Common myeloid progenitor, CD34-positive (primary cell): Measurements from ENCODE around the gene SLX9.

Source experiments
- CTCF ChIA-PET: fragments of 350-600 bp; sonication (Branson Sonifier 250); formaldehyde crosslinking; loops from one replicate; lab custom pipeline; 2021; ENCODE audit warnings: antibody characterized with exemption; lab: Charles Lee
- POLR2A ChIA-PET: fragments of 350-600 bp; sonication (Branson Sonifier 250); formaldehyde crosslinking; loops from one replicate; lab custom pipeline; 2021; ENCODE audit warnings: antibody characterized with exemption; lab: Charles Lee
- DNase-seq, 3 donors: peaks; one replicate each; pipeline versions ENCODE4 v3.0.0 to v3.0.0-alpha.2; 2013
- H3K27ac ChIP-seq, 2 experiments: 1 replicate in 1 of 2; 2 replicates in 1 of 2; pipeline ENCODE4 v1.7.0; 2013; ENCODE audit warnings: inconsistent platforms in 2 of 2, low read length in 2 of 2, mild to moderate bottlenecking in 2 of 2, low read depth in 1 of 2, moderate library complexity in 1 of 2; ENCODE audit not compliant: severe bottlenecking in 2 of 2, insufficient read depth in 1 of 2, poor library complexity in 1 of 2
- H3K27me3 ChIP-seq, 5 experiments: replicated peaks in 2 of 5; 1 replicate in 3 of 5; 2 replicates in 2 of 5; pipeline versions ENCODE4 v1.6.1 to v1.7.0; 2013; ENCODE audit warnings: low read length in 4 of 5, mild to moderate bottlenecking in 2 of 5, moderate library complexity in 2 of 5, inconsistent platforms in 1 of 5; ENCODE audit not compliant: insufficient read depth in 5 of 5, control insufficient read depth in 4 of 5
- H3K36me3 ChIP-seq, 4 experiments: 1 replicate in 2 of 4; 2 replicates in 2 of 4; pipeline versions ENCODE4 v1.6.1 to v1.7.0; 2013; ENCODE audit warnings: low read length in 3 of 4, control low read depth in 1 of 4, mild to moderate bottlenecking in 1 of 4; ENCODE audit not compliant: control insufficient read depth in 4 of 4, insufficient read depth in 4 of 4
- H3K4me1 ChIP-seq, 4 experiments: 1 replicate in 3 of 4; 2 replicates in 1 of 4; pipeline versions ENCODE4 v1.6.1 to v1.7.1; 2013; ENCODE audit warnings: low read length in 3 of 4, mild to moderate bottlenecking in 3 of 4, control low read depth in 1 of 4, inconsistent platforms in 1 of 4, moderate library complexity in 1 of 4; ENCODE audit not compliant: control insufficient read depth in 4 of 4, insufficient read depth in 4 of 4; ENCODE audit errors: control extremely low read depth in 1 of 4
- H3K4me3 ChIP-seq, 7 experiments: 1 replicate in 4 of 7; 2 replicates in 3 of 7; pipeline versions ENCODE4 v1.5.1 to v1.7.0; 2013; ENCODE audit warnings: mild to moderate bottlenecking in 7 of 7, low read length in 6 of 7, moderate library complexity in 6 of 7, inconsistent platforms in 2 of 7, low read depth in 2 of 7, control low read depth in 1 of 7; ENCODE audit not compliant: insufficient read depth in 4 of 7, control insufficient read depth in 1 of 7; ENCODE audit errors: extremely low read depth in 1 of 7
- H3K9me3 ChIP-seq, 5 experiments: 1 replicate in 4 of 5; 2 replicates in 1 of 5; pipeline versions ENCODE4 v1.6.1 to v1.7.1; 2013; ENCODE audit warnings: low read length in 4 of 5, mild to moderate bottlenecking in 2 of 5, inconsistent platforms in 1 of 5, low read depth in 1 of 5, moderate library complexity in 1 of 5; ENCODE audit not compliant: control insufficient read depth in 4 of 5, insufficient read depth in 2 of 5; ENCODE audit errors: control extremely low read depth in 1 of 5
- WGBS: methylation state at CpG from one replicate; pipeline ENCODE4 v1.1.5; 2013; ENCODE audit not compliant: insufficient coverage; 5-methylcytosine and 5-hydroxymethylcytosine counted together

Gene SLX9

GRCh38 chr21:44931137-44931500, 8.7 kb upstream of the SLX9 start:
- no peaks in the 10 kb centered on the region for H3K9me3 ChIP-seq
- peaks cover 1 to 65% (median 61%) of the 10 kb centered on the region in 4 experiments for H3K4me1 ChIP-seq
- WGBS: 0% methylated on average over 13 of the region's 19 CpGs
- ChIA-PET POLR2A (no interaction called here), CTCF (interaction anchor here (0.9 to 3.7 kb wide), 8 partner anchors 14 to 207 kb away, joined by 3 to 42 read pairs (median 9); no protein-coding TSS in a partner anchor)
- no peak overlapping the region for H3K27ac ChIP-seq
- peak overlapping the region in 6 of 7 experiments; percentile 15 to 73 (median 52) for H3K4me3 ChIP-seq
- H3K36me3 ChIP-seq: no peaks in the 10 kb centered on the region
- DNase-seq: peak in 1 of 3 donors; percentile 38
- H3K27me3 ChIP-seq: peaks cover 0 to 2% (median 0%) of the 10 kb centered on the region in 5 experiments

- POLR2A ChIA-PET: no interaction called here
- Histone ChIP-seq H3K4me1 (peaks cover under 1 to 59% (median 54%) of the 10 kb centered on the region in 4 experiments), H3K4me3 (peak overlapping the region in 6 of 7 experiments; percentile 29 to 73 (median 54)), H3K9me3 (no peaks in the 10 kb centered on the region), H3K36me3 (no peaks in the 10 kb centered on the region), H3K27ac (no peak overlapping the region), H3K27me3 (peaks cover 0 to 2% (median 0%) of the 10 kb centered on the region in 5 experiments)
- no peak for DNase-seq
- 1% methylated on average over 49 of the region's 78 CpGs for WGBS
- CTCF ChIA-PET: interaction anchor here (0.7 to 3.7 kb wide), 18 partner anchors 12 to 206 kb away, joined by 3 to 42 read pairs (median 6); no protein-coding TSS in a partner anchor
Measured at GRCh38 chr21:44931501-44932407, 8.1 kb upstream of the SLX9 start.

- under 1% methylated on average over 63 of the region's 68 CpGs for WGBS
- Histone ChIP-seq H3K9me3 (no peaks in the 10 kb centered on the region), H3K4me3 (peak overlapping the region in 6 of 7 experiments; percentile 29 to 73 (median 54)), H3K36me3 (no peaks in the 10 kb centered on the region), H3K27ac (no peak overlapping the region), H3K4me1 (peaks cover 0 to 51% (median 46%) of the 10 kb centered on the region in 4 experiments), H3K27me3 (peaks cover 0 to 2% (median 0%) of the 10 kb centered on the region in 5 experiments)
- ChIA-PET CTCF (interaction anchor here (0.7 to 3.7 kb wide), 20 partner anchors 9 to 139 kb away, joined by 3 to 42 read pairs (median 6); no protein-coding TSS in a partner anchor), POLR2A (no interaction called here)
- peak in 2 of 3 donors; percentile 51 to 57 for DNase-seq
Measured at GRCh38 chr21:44932408-44933181, 7.2 kb upstream of the SLX9 start.

- no peaks in the 10 kb centered on the region for H3K9me3 ChIP-seq
- peaks cover 0 to 2% (median 0%) of the 10 kb centered on the region in 5 experiments for H3K27me3 ChIP-seq
- no peaks in the 10 kb centered on the region for H3K36me3 ChIP-seq
- H3K4me3 ChIP-seq: peak overlapping the region in 1 of 7 experiments; percentile 59
- H3K4me1 ChIP-seq: peaks cover 0 to 43% (median 38%) of the 10 kb centered on the region in 4 experiments
- DNase-seq: no peak
- no peak overlapping the region for H3K27ac ChIP-seq
- POLR2A ChIA-PET: no interaction called here
- CTCF ChIA-PET: interaction anchor here (0.7 to 3.7 kb wide), 18 partner anchors 8 to 205 kb away, joined by 3 to 42 read pairs (median 6); no protein-coding TSS in a partner anchor
- 77% methylated on average over 24 of the region's 25 CpGs for WGBS
Measured at GRCh38 chr21:44933199-44933917, 6.5 kb upstream of the SLX9 start.

- H3K27ac ChIP-seq: no peak overlapping the region
- POLR2A ChIA-PET: no interaction called here
- peaks cover 0 to 2% (median 0%) of the 10 kb centered on the region in 5 experiments for H3K27me3 ChIP-seq
- DNase-seq: no peak
- no peak overlapping the region for H3K4me3 ChIP-seq
- peaks cover 0 to 43% (median 38%) of the 10 kb centered on the region in 4 experiments for H3K4me1 ChIP-seq
- CTCF ChIA-PET: interaction anchor here (0.9 to 3.7 kb wide), 14 partner anchors 8 to 204 kb away, joined by 3 to 42 read pairs (median 4); partner anchors contain the start of gene UBE2G2
- no peaks in the 10 kb centered on the region for H3K36me3 ChIP-seq
- 98% methylated on average over 5 of the region's 6 CpGs for WGBS
- no peaks in the 10 kb centered on the region for H3K9me3 ChIP-seq
Measured at GRCh38 chr21:44933918-44934260, 5.9 kb upstream of the SLX9 start.

GRCh38 chr21:44934276-44934675, 5.6 kb upstream of the SLX9 start:
- POLR2A ChIA-PET: no interaction called here
- WGBS: 100% methylated on average over 1 of the region's 6 CpGs

More at GRCh38 chr21:44934276-44934675, 5.6 kb upstream of the SLX9 start:
- Histone ChIP-seq H3K27ac (no peak overlapping the region), H3K36me3 (no peaks in the 10 kb centered on the region), H3K4me3 (no peak overlapping the region), H3K4me1 (peaks cover 0 to 43% (median 40%) of the 10 kb centered on the region in 4 experiments), H3K9me3 (no peaks in the 10 kb centered on the region), H3K27me3 (peaks cover 0 to 2% (median 0%) of the 10 kb centered on the region in 5 experiments)
- CTCF ChIA-PET: interaction anchor here (0.6 to 2.9 kb wide), 12 partner anchors 8 to 424 kb away, joined by 3 to 11 read pairs (median 4); partner anchors contain the start of gene UBE2G2
- no peak for DNase-seq
